NCI-H2171 (cell line): Measurements from ENCODE around the gene CIAO2B.

ENCODE experiments used
- DNase-seq: peaks from one replicate; lab custom pipeline; 2025; lab: John Stamatoyannopoulos, UW

CIAO2B gene

GRCh38 chr16:66886321-66886720, 47.9 kb downstream of the CIAO2B start:
- no peak for DNase-seq

GRCh38 chr16:66885491-66885890, 48.7 kb downstream of the CIAO2B start:
- no peak for DNase-seq

GRCh38 chr16:66882702-66883101, 51.5 kb downstream of the CIAO2B start:
- no peak for DNase-seq
